Erythroblast (primary cell): ENCODE measurements around the gene WDR82.

Experiments
- DNase-seq, 2 experiments: peaks; one replicate each; lab custom pipeline; 2025; lab: John Stamatoyannopoulos, UW
- GATA1 ChIP-seq: IDR thresholded peaks from 2 replicates; pipeline ENCODE4 v1.6.1; 2011; ENCODE audit warnings: low read depth, mild to moderate bottlenecking, control low read depth, low read length, moderate library complexity
- POLR2A ChIP-seq: IDR thresholded peaks from 2 replicates; pipeline ENCODE4 v1.6.1; 2011; ENCODE audit warnings: mild to moderate bottlenecking, low read length

Gene WDR82

DNA sequence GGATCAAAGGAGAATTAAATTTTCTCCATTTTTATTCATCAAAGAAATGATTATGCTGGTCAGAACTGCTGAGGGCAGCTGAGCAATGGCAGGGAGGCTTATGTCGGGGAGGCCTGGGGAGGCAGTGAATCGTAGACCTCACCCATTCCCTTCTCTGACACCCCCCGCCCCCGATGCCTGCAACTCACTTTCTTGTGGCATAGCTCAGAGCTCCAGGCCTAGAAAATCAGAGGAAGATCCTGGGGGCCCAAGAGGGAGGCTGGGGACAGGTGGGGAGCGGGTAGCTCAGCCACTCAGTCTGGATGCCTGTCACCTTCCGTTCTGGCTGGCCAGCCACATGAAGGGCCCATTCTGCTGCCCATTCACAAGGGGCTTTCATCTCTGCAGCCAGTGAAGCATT lies 36.6 kb upstream of the WDR82 start:
- DNase-seq, result no peak
- TF ChIP-seq POLR2A, result no peak
- TF ChIP-seq GATA1, result no peak

DNA sequence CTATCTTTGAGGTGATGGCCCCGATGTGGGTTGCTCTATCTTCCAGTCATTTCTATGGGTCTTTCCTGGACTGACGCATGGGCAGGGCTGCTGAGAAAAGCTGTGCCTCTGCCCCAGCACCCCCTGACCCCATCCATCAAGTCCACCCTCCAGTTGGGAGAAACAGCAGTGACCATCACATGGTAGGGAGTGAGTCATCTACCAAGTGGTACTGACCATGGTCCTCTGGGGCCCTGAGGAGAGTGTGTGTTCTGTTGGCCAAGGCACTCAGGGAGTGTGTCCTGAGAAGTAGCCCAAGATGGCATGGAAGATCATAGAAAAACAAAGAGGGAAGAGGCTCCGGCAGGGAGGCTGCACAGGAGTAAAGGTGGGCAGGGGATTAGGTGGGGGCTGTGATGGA lies 36.0 kb upstream of the WDR82 start:
- DNase-seq, result no peak
- no peak for TF ChIP-seq POLR2A
- no peak for TF ChIP-seq GATA1

DNA sequence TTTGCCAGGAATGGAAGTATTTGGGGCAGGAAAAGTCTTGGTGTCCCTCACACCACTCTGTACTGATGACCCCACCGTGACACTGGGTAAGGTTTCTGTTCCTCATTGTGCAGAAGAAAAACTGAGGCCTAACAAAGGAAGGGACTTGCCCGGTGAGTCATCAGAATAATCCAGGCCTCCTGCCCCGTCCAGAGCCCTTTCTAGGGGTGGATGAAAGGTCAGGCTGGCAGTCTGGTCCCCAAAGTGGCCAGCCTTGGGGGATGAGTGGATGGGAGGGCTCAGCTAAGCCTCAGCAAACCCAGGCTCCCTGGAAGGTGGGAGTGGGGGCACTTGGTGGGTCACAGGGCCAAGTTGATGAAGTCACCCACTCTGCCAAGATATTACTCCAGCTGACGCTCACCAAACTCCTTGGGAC lies 35.3 kb upstream of the WDR82 start:
- no peak for DNase-seq
- no peak for TF ChIP-seq POLR2A

DNA sequence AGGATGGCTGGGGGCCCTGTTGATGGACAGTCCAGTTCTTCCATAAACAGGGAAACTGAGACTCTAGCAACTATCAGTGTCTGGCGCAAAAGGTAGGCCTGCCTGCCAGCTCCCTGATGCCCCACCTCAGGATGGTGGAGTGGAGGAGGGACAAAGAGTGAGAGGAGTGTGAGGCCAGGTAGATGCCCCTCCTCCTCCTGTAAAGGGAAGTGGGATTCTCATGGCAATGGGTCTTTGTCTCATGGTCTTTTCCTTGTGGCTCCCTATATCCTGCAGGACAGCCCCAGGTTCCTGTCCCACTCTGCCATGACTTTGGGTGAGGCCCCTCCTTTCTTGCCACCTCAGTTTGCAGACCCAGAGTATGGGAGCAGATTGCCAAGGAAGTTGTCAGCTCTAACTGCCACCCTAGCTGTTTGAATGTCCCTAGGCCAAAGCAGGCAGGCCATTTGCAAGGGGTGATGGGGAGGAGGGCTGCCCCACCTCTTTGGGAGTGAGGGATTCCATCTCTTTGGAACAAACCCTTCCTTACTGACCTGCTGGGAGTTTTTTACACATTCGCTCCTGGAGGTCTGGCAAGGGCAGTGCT lies 34.8 kb upstream of the WDR82 start:
- no peak for TF ChIP-seq GATA1
- no peak for TF ChIP-seq POLR2A
- DNase-seq, result no peak

DNA sequence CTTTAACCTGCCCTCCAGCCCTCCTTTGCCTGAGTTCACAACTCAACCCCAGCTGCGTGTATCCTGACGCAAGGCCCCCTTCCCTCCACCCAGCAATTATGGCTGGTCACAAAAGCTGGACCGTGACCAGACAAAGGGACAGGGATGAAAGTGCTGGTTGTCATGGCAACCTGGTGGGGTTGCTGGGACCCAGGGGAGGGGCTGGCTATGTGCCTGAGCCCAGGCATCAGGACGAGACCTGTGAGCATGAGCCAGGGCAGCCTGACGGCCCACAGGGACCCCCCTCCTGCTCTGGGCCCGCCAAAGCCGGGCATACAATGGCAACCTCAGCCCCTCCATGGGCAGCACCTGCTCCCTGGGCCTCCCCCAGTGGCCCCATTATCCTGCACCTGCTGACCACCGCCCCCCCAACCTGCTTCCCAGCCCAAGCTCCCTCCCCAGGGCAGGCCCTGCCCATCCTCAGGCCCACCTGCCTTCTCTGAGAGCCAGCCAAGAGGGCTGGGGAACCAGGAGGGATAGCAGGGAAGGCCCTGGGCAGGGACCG lies 33.2 kb upstream of the WDR82 start:
- DNase-seq, result no peak
- no peak for TF ChIP-seq GATA1
- no peak for TF ChIP-seq POLR2A

DNA sequence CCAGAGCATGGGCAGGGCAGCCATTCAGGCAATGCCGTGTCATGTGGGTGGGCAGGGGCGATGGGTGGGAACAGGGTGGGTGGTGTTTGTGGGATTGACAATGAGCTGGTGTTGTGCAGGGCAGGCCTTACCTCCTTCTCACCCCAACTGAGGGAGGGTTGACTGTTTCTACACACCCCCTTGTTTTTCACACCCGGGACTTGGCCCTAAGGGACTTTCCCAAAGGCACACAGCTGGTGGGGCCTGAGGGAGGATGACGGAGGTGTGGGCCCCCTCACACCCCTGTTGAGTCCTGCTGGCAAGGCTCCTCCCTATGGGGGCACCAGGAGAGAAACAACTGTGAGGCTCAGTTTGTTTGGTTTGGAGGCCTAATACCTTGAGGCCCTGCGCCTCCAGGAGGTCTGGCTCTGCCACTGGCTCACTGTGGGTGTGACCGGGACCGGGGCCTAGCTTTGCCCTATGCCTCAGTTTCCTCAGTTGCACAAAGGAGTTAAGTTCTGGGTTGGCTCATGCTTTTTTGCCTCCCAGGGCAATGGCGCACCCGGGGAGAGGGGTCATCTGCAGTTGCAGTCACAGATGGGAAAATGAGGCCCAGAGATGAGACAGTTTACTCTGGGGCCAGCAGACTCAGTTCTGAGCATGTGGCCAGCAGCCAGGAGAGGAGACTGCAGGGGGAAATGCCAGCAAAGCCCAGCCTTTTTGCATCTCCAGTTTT lies 32.6 kb upstream of the WDR82 start:
- TF ChIP-seq POLR2A (no peak), GATA1 (no peak)
- DNase-seq, result no peak

DNA sequence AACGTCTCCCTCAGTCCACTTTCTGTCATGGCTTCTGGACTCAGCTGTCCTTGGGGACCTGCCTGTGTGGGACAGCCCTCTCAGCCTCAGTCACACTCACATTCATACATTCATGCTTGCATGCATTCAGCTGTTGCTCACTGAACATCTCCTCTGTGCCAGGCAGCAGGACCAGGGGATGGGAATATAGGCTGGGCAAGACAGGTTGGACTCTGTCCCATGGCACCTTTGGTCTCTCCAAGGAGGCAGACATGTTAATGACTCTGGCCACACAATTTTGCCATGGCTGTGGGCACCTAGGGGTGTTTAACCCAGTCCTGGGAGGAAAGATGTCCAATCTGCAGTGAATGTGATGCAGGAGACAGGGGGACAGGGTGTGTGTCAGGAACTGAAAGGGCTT lies 29.9 kb upstream of the WDR82 start:
- no peak for DNase-seq

DNA sequence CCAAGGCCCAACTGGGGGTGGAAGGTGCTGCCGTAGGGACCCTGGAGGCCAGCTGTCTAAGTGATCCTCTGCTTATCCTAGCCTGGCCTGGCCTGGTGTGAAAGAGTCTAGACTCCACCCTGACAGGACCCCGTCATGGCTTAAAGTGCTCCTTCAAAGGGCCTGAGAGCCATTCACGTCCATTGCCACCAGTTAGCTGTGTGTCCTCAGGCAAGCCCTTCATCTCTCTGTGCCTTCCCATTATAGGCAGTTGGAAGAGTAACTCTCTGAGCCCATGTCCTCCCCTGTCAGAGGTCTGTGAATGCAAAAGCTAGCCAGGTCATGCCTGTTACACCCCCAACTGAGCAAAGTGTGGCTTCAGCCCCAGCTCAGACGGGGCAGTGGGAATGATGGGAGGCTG lies 28.5 kb upstream of the WDR82 start:
- TF ChIP-seq POLR2A (no peak), GATA1 (no peak)
- DNase-seq, result no peak

More for the DNA sequence above, 29.9 kb upstream of the WDR82 start:
- TF ChIP-seq GATA1 (no peak), POLR2A (no peak)

DNA sequence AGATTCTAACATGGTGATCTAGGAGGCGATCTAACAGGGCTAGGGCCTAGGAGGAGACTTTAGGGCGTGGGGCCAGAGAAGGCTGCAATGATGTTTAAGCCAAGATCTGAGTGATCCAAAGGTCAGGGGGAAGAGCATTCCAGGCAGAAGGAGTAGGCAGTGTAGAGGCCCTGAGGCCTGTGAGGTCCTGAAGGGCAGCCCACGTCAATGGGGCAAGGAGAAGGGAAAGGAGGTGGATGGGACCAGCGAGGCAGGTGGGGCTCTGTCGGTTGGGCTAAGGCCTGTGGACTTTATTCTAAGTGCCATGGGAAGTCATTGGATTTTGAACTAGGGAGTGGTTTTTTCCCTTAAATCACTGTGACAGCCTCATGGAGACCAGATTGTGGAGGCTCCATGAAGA lies 27.5 kb upstream of the WDR82 start:
- TF ChIP-seq GATA1 (no peak), POLR2A (no peak)
- no peak for DNase-seq

DNA sequence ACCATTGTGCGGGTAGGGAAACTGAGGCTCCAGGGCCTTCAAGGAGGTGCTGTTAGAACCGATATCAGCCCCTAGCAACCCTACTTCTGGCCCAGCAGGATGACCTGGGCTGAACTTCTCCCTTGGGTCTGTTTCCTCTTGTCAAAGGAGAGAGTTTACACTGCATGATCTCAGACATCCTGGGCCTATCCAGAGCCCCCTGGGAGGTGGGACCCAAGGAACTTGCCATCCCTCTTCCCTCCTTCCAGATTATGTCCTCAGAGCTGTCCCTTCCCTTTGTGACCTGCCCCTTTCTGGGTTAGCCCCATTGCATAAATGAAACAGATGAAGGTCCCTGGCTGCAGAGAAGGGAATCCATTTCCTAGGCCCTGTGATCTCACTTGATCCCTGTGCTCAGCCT lies 25.4 kb upstream of the WDR82 start:
- TF ChIP-seq POLR2A (no peak), GATA1 (no peak)
- DNase-seq, result no peak

DNA sequence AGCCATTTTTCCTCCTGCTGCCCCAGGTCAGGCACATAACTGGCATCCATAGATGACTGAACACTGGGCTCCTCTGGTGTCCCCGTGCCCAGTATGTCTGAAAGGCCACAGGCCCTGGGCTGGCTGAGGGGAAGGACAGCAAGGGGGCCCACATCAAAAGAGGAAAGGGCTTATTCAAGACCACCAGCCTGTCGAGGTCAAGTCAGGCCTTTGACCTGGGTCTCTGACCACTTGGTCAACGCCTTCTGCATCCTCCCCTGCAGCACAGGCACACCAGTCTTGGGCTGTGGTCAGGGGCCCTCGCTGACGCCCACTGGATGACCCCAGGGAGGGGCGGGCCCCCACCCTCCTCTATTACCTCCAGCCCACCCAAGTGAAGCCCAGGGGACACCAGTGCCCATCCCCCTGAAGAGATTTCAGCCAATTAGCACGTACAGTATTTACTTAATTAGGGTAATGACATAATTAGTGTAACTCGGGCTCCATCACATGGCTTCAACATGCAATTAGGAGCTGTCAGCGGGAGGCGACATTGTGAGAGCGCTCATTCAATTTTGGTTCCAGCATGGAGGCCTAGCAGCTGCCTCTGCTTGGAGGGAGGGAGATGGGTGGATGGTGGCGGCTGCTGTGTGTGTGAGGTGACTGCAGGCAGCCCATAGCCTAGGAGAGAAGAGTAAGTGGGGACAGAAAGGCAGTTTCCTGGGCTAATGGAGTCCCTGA lies 24.1 kb upstream of the WDR82 start:
- no peak for DNase-seq
- TF ChIP-seq GATA1 (no peak), POLR2A (no peak)

DNA sequence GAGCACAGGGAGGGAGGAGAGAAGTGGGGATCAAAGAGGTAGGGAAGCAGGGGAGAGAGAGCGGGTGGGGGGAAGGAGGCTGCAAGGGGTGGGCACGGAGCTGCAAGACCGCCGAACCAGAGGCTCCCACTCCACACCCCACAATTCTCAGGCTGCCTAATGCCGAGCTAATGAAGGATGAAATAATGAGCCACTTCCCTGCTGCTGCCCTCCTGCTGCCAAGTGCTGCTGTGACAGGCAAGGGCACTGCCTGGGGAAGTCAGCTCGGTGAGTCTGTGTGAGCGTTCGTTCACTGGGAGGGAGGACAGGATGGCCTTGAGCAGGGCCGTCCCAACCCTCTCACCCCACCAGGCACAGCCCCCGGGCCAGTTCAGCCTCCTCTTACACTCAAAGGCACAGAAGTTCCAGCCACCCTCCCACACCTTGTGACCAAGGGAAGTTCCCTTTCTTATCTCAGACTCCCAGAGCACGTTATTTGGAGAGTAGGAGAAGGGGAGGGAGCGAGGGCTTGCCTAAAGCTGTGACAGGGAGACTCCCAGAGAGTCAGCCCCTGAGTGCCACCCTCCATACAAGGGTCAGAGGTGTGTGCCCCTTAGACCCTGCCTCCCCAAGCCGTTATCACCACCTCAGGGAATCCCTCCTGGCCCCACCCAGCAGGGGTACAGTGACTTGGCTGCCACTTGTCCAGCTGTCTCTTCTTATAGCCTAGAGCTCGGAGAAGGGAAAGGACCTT lies 21.6 kb upstream of the WDR82 start:
- DNase-seq, result peak; percentile 76

DNA sequence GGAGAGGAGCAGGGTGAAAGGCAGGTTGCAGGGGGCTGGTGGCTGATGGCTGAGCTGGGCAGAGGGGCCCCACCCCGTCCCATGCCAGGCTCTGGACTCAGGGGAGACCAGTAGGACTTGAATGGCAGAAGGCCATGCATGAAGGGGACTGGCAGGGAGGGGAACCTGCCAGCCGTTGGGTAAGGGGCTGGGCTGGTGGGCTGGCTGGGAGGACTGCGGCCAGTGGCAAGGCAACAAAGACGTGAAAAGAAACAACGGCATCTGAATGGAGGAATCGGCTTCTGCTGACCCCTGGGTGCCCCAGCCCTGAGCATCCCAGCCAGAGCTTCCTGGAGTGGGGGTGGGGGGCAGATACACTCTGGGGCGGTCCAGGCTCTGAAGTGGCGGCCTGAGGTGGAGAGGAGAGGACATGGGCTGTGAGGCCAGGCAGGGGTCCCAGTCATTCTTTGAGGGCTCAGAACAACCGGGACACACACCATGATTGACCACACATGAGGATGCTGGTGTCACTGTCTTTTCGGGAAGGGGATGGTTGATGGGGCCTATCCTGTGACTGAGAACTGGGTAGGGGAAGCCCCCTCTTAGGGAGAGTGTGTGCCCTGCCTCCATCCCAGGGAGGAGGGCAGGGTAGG lies 20.9 kb upstream of the WDR82 start:
- no peak for DNase-seq
- TF ChIP-seq GATA1 (no peak), POLR2A (no peak)

More for the DNA sequence above, 21.6 kb upstream of the WDR82 start:
- TF ChIP-seq GATA1 (no peak), POLR2A (peak; percentile 45)
